ENCODE data around the gene SPIN3. TPM values are rescaled to one million over a fixed set of nuclear protein-coding genes. Genes with fewer than 3 reads are reported as not detected.

SPIN3 gene
- total and polyA plus RNA-seq, 2 of the 13 experiments (the other 11 are each of a cell fraction or from before 2014, with no cell fraction given): 8.4 to 8.8 TPM

Other genes with a start within 250 kb of the SPIN3 start
- gene SPIN2B, start 126.0 kb upstream of the SPIN3 start, total RNA-seq (2016; rRNA removed; fragmentation: Illumina TruSeq; extraction: Trizol): 8.7 and 10.4 TPM in 2 replicates
- 5.5 and 7.9 TPM in 2 replicates for gene SPIN2B, start 126.0 kb upstream of the SPIN3 start, polyA plus RNA-seq (2011; rRNA removed)
- 0.60 TPM in 1 of 2 replicates, not detected in the other for gene SPIN2A, start 141.9 kb upstream of the SPIN3 start, total RNA-seq (2016; rRNA removed; fragmentation: Illumina TruSeq; extraction: Trizol)
- gene SPIN2A, start 141.9 kb upstream of the SPIN3 start, polyA plus RNA-seq (2011; rRNA removed): 0.44 and 0.56 TPM in 2 replicates

Data from HepG2 (cell line).